Measurements from ENCODE around the gene NR4A1. TPM values are rescaled to one million over a fixed set of nuclear protein-coding genes. Genes with fewer than 3 reads are reported as not detected.

NR4A1 gene
- total RNA-seq, 2 experiments from 2014 or later = 25.3 to 29.0 TPM

GRCh38 chr12:52041695-52042123 lies 9.5 kb upstream of the NR4A1 start:
- Histone ChIP-seq H3K4me3 (ENCODE audit: low read depth, low read length, poor library complexity, severe bottlenecking) (peak overlapping the region; percentile 64), H3K79me2 (ENCODE audit: insufficient read depth, low read depth, low read length) (peaks cover 29% of the 10 kb centered on the region; the same call in 1 of the 2 replicates), H3K4me1 (ENCODE audit: insufficient read depth, low read length, poor library complexity, severe bottlenecking) (peaks cover 62% of the 10 kb centered on the region), H3K9me3 (ENCODE audit: low read length) (no peaks in the 10 kb centered on the region), H3K36me3 (ENCODE audit: insufficient read depth, low read length) (peaks cover 26% of the 10 kb centered on the region; the same call in 1 of the 2 replicates), H3K27ac (ENCODE audit: low read depth, low read length, poor library complexity, severe bottlenecking) (peak overlapping the region; percentile 69), H4K20me1 (ENCODE audit: insufficient read depth, low read length) (no peaks in the 10 kb centered on the region), H3K9me2 (ENCODE audit: insufficient read depth, low read length) (no peaks in the 10 kb centered on the region), H3K4me2 (ENCODE audit: low read length) (peak overlapping the region; percentile 84), H2AFZ (ENCODE audit: low read length) (peak overlapping the region; percentile 13; the same call in 1 of the 2 replicates)
- peak; percentile 87 for DNase-seq (ENCODE audit: low spot score)
- ChIA-PET POLR2A (interaction anchor here (0.9 to 1.4 kb wide), 2 partner anchors 9 to 11 kb away, joined by 3 to 4 read pairs; no protein-coding TSS in a partner anchor), CTCF (ENCODE audit: unreplicated experiment) (interaction anchor here (0.6 kb wide), 1 partner anchor 11 kb away, joined by 3 read pairs; no protein-coding TSS in a partner anchor)
- intact Hi-C loops (cut with micrococcal nuclease; ENCODE audit: unreplicated experiment) = loop anchor here (1.0 kb wide), 1 partner anchor 42 kb away; no protein-coding TSS in a partner anchor
- BruUV-seq (replicated peaks) = no TSS peak
- no peak for TF ChIP-seq EZH2phosphoT487 (IDR thresholded peaks at IDR 0.05; ENCODE audit: borderline replicate concordance, low read depth, low read length)
- TF ChIP-seq, protein P1, sequence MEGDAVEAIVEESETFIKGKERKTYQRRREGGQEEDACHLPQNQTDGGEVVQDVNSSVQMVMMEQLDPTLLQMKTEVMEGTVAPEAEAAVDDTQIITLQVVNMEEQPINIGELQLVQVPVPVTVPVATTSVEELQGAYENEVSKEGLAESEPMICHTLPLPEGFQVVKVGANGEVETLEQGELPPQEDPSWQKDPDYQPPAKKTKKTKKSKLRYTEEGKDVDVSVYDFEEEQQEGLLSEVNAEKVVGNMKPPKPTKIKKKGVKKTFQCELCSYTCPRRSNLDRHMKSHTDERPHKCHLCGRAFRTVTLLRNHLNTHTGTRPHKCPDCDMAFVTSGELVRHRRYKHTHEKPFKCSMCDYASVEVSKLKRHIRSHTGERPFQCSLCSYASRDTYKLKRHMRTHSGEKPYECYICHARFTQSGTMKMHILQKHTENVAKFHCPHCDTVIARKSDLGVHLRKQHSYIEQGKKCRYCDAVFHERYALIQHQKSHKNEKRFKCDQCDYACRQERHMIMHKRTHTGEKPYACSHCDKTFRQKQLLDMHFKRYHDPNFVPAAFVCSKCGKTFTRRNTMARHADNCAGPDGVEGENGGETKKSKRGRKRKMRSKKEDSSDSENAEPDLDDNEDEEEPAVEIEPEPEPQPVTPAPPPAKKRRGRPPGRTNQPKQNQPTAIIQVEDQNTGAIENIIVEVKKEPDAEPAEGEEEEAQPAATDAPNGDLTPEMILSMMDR (conservative IDR thresholded peaks at IDR 0.05; ENCODE audit: low read length) = peak; percentile 72

- peaks cover 25% of the 10 kb centered on the region; the same call in 1 of the 2 replicates for H3K79me2 ChIP-seq (ENCODE audit: insufficient read depth, low read depth, low read length)
- H3K9me2 ChIP-seq (ENCODE audit: insufficient read depth, low read length) = no peaks in the 10 kb centered on the region
- ChIA-PET CTCF (ENCODE audit: unreplicated experiment) (no interaction called here), POLR2A (interaction anchor here (0.5 to 1.4 kb wide), 2 partner anchors 10 to 806 kb away, joined by 3 to 4 read pairs; partner anchors contain the start of gene KRT78)
- peak overlapping the region; percentile 69 for H3K27ac ChIP-seq (ENCODE audit: low read depth, low read length, poor library complexity, severe bottlenecking)
- peaks cover 29% of the 10 kb centered on the region; the same call in 1 of the 2 replicates for H3K36me3 ChIP-seq (ENCODE audit: insufficient read depth, low read length)
- no peak for TF ChIP-seq EZH2phosphoT487 (IDR thresholded peaks at IDR 0.05; ENCODE audit: borderline replicate concordance, low read depth, low read length)
- TF ChIP-seq, protein P1 (conservative IDR thresholded peaks at IDR 0.05; ENCODE audit: low read length) = no peak
- no peak for DNase-seq (ENCODE audit: low spot score)
- H3K9me3 ChIP-seq (ENCODE audit: low read length) = no peaks in the 10 kb centered on the region
- H3K4me1 ChIP-seq (ENCODE audit: insufficient read depth, low read length, poor library complexity, severe bottlenecking) = peaks cover 60% of the 10 kb centered on the region
- BruUV-seq (replicated peaks) = no TSS peak
- H3K4me3 ChIP-seq (ENCODE audit: low read depth, low read length, poor library complexity, severe bottlenecking) = peak overlapping the region; percentile 64
- intact Hi-C loops (cut with micrococcal nuclease; ENCODE audit: unreplicated experiment) = loop anchor here (1.0 kb wide), 1 partner anchor 40 kb away; no protein-coding TSS in a partner anchor
- H2AFZ ChIP-seq (ENCODE audit: low read length) = no peak overlapping the region
- H3K4me2 ChIP-seq (ENCODE audit: low read length) = peak overlapping the region; percentile 84
- H4K20me1 ChIP-seq (ENCODE audit: insufficient read depth, low read length) = no peaks in the 10 kb centered on the region
These were observed 8.4 kb upstream of the NR4A1 start for GRCh38 chr12:52042706-52043385.

Measured in OCI-LY7 (cell line).